Fibroblast of lung (primary cell): Measurements from ENCODE around the gene ZNF653. TPM values are rescaled to one million over a fixed set of nuclear protein-coding genes. Genes with fewer than 3 reads are reported as not detected.
"Not testable (repeated sequence)": the region's sequence is repeated elsewhere in the genome, so short reads cannot be mapped to it uniquely, and the experiment has no call there.

ENCODE experiments used
- DNase-seq, 2 donors: peaks; one replicate each; pipeline versions ENCODE4 v3.0.0 to v3.0.0-alpha.2; 2010; ENCODE audit warnings: low read depth in 2 of 2
- H2AFZ ChIP-seq: 2 replicates; pipeline ENCODE4 v1.5.1; 2012; ENCODE audit warnings: low read length, control low read depth, inconsistent platforms
- H3K27ac ChIP-seq: 2 replicates; pipeline ENCODE4 v1.5.1; 2011; ENCODE audit warnings: low read length, control low read depth; ENCODE audit not compliant: insufficient read depth
- H3K27me3 ChIP-seq: 2 replicates; pipeline ENCODE4 v1.5.1; 2011; ENCODE audit warnings: mild to moderate bottlenecking, low read length; ENCODE audit not compliant: control insufficient read depth, insufficient read depth
- H3K36me3 ChIP-seq: 2 replicates; pipeline ENCODE4 v1.5.1; 2011; ENCODE audit warnings: low read length; ENCODE audit not compliant: control insufficient read depth, insufficient read depth
- H3K4me1 ChIP-seq: 2 replicates; pipeline ENCODE4 v1.5.1; 2011; ENCODE audit warnings: low read length; ENCODE audit not compliant: control insufficient read depth, insufficient read depth; ENCODE audit errors: extremely low read depth
- H3K4me2 ChIP-seq: 2 replicates; pipeline ENCODE4 v1.5.1; 2011; ENCODE audit warnings: low read length, control low read depth; ENCODE audit not compliant: insufficient read depth; ENCODE audit errors: extremely low read depth
- H3K4me3 ChIP-seq, 4 experiments: fragments of 200-600 bp in 1 of 4; sonication (generic) in 1 of 4; replicated peaks in 1 of 4; 2 replicates each; pipeline ENCODE4 v1.5.1; 2011 to 2016; ENCODE audit warnings: low read length in 4 of 4, low read depth in 3 of 4, mild to moderate bottlenecking in 3 of 4, control low read depth in 2 of 4, inconsistent platforms in 1 of 4, mixed read lengths in 1 of 4; ENCODE audit not compliant: insufficient read depth in 1 of 4; ENCODE audit errors: control extremely low read depth in 1 of 4
- H3K79me2 ChIP-seq: 2 replicates; pipeline ENCODE4 v1.5.1; 2012; ENCODE audit warnings: mild to moderate bottlenecking, low read length, inconsistent platforms; ENCODE audit not compliant: control insufficient read depth, insufficient read depth
- H3K9ac ChIP-seq: 2 replicates; pipeline ENCODE4 v1.5.1; 2011; ENCODE audit warnings: mild to moderate bottlenecking, low read length, control low read depth; ENCODE audit not compliant: insufficient read depth
- H3K9me3 ChIP-seq: 2 replicates; pipeline ENCODE4 v1.5.1; 2012; ENCODE audit warnings: low read depth, low read length; ENCODE audit not compliant: control insufficient read depth, insufficient read depth
- H4K20me1 ChIP-seq: 2 replicates; pipeline ENCODE4 v1.5.1; 2011; ENCODE audit warnings: low read length; ENCODE audit not compliant: control insufficient read depth, insufficient read depth; ENCODE audit errors: extremely low read depth
- EZH2 ChIP-seq: IDR thresholded peaks from 2 replicates; pipeline ENCODE4 v1.5.1; 2012; ENCODE audit warnings: low read length, control low read depth, mild to moderate bottlenecking; ENCODE audit errors: missing control alignments
- polyA plus RNA-seq, 2 donors: library from polyadenylated mRNA; depleted of rRNA in 1 of 2; stranded (reverse) in 1 of 2; unstranded in 1 of 2; fragments of >200 nt; gene quantifications; 2 replicates each; pipeline ENCODE4 v1.2.1, GENCODE V29; 2011 to 2012; ENCODE audit warnings: missing spikeins in 1 of 2
- total RNA-seq: library from RNA; depleted of rRNA; stranded (reverse); fragments of >200 nt; gene quantifications from 2 replicates; pipeline ENCODE4 v1.2.1, GENCODE V29; 2014
- TF ChIP-seq, protein P1 (sequence below), 2 donors: IDR thresholded peaks in 1 of 2; conservative IDR thresholded peaks in 1 of 2; 1 replicate in 1 of 2; 2 replicates in 1 of 2; pipeline ENCODE4 v1.5.1; 2011 to 2012; ENCODE audit warnings: low read length in 2 of 2, control low read depth in 1 of 2, inconsistent platforms in 1 of 2, low read depth in 1 of 2, mild to moderate bottlenecking in 1 of 2

Gene ZNF653
- total and polyA plus RNA-seq, 2 donors (not counting 1 experiment from before 2014, with no cell fraction given): 3.1 to 3.5 TPM

DNA sequence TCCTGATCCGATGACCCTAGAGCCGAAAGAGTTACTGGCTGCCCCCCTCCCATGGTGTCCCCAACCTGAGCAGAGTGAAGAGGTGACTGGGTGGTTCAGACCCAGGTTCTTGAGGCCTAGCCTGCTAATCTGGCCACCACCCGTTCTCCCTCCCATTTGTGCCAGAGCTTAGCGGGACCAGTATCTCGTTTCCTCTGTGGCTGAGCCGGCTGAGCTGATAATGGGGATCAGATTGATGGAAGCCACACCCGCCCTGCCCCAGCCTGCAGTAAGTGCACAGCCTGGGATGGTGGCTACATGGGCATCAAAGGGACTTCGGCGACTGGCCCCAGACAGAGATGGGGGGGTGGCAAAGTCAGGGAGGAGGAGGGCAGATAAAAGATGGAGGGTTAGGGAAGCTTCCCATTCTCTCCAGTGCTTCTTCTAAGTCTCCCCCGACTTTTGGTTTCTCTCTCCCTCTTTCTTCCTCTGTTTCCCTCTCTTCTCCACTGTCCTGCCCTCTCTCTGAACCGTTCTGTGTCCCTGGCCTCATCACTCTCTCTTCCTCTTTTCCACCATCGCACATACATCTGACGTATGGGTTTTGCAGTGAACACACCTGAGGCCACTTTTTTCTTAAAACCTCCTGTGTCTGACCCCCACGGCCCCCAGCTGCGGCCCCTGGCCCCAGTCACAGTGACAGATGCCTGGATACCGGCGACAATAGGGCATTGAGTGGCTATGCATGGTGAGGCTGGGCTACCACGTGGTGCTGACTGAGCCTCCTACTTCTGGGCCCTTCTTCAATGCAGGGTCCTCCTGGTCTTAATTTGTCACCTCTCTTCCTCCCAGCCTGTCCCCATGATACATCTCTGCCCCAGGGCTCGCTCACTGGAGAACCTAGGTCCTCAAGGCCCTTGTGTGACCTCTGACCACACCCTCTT, 27.2 kb downstream of the ZNF653 start:
- Histone ChIP-seq H3K27ac (no peak overlapping the region), H3K4me3 (no peak overlapping the region), H3K4me2 (no peak overlapping the region), H3K9me3 (no peaks in the 10 kb centered on the region), H3K4me1 (no peaks in the 10 kb centered on the region), H4K20me1 (no peaks in the 10 kb centered on the region), H2AFZ (no peak overlapping the region), H3K79me2 (no peaks in the 10 kb centered on the region), H3K36me3 (no peaks in the 10 kb centered on the region), H3K27me3 (peaks cover 29% of the 10 kb centered on the region), H3K9ac (no peak overlapping the region)
- no peak for TF ChIP-seq EZH2
- DNase-seq: no peak

GRCh38 chr19:11475861-11476260, 29.8 kb downstream of the ZNF653 start:
- Histone ChIP-seq H3K79me2 (no peaks in the 10 kb centered on the region), H3K4me3 (no peak overlapping the region), H4K20me1 (no peaks in the 10 kb centered on the region), H3K4me2 (no peak overlapping the region), H3K4me1 (no peaks in the 10 kb centered on the region), H3K9ac (no peak overlapping the region), H3K27me3 (peaks cover 15% of the 10 kb centered on the region), H3K36me3 (no peaks in the 10 kb centered on the region), H3K9me3 (no peaks in the 10 kb centered on the region), H2AFZ (no peak overlapping the region), H3K27ac (no peak overlapping the region)
- no peak for TF ChIP-seq EZH2
- TF ChIP-seq, protein P1, sequence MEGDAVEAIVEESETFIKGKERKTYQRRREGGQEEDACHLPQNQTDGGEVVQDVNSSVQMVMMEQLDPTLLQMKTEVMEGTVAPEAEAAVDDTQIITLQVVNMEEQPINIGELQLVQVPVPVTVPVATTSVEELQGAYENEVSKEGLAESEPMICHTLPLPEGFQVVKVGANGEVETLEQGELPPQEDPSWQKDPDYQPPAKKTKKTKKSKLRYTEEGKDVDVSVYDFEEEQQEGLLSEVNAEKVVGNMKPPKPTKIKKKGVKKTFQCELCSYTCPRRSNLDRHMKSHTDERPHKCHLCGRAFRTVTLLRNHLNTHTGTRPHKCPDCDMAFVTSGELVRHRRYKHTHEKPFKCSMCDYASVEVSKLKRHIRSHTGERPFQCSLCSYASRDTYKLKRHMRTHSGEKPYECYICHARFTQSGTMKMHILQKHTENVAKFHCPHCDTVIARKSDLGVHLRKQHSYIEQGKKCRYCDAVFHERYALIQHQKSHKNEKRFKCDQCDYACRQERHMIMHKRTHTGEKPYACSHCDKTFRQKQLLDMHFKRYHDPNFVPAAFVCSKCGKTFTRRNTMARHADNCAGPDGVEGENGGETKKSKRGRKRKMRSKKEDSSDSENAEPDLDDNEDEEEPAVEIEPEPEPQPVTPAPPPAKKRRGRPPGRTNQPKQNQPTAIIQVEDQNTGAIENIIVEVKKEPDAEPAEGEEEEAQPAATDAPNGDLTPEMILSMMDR (conservative IDR thresholded peaks at IDR 0.05 in 1 of 2, IDR thresholded peaks at IDR 0.05 in 1 of 2; ENCODE audit: low read depth in 1 of 2, low read length in 2 of 2): no peak
- DNase-seq: no peak

GRCh38 chr19:11475343-11475742, 30.3 kb downstream of the ZNF653 start:
- not testable (repeated sequence) for H3K79me2 ChIP-seq, H4K20me1 ChIP-seq, H3K27ac ChIP-seq, H3K9me3 ChIP-seq, H3K4me1 ChIP-seq, H3K9ac ChIP-seq, H2AFZ ChIP-seq, H3K4me2 ChIP-seq, H3K4me3 ChIP-seq, DNase-seq, H3K36me3 ChIP-seq
- peaks cover 11% of the 10 kb centered on the region for H3K27me3 ChIP-seq

GRCh38 chr19:11473725-11474124, 31.9 kb downstream of the ZNF653 start:
- Histone ChIP-seq H3K27me3 (peaks cover 2% of the 10 kb centered on the region), H3K4me1 (no peaks in the 10 kb centered on the region), H3K9ac (no peak overlapping the region), H3K4me2 (no peak overlapping the region), H3K27ac (no peak overlapping the region), H3K4me3 (no peak overlapping the region), H3K9me3 (no peaks in the 10 kb centered on the region), H2AFZ (no peak overlapping the region), H4K20me1 (no peaks in the 10 kb centered on the region), H3K79me2 (no peaks in the 10 kb centered on the region), H3K36me3 (no peaks in the 10 kb centered on the region)
- TF ChIP-seq, protein P1 (conservative IDR thresholded peaks at IDR 0.05 in 1 of 2, IDR thresholded peaks at IDR 0.05 in 1 of 2; ENCODE audit: low read depth in 1 of 2, low read length in 2 of 2): no peak
- TF ChIP-seq EZH2: no peak
- DNase-seq: no peak

DNA sequence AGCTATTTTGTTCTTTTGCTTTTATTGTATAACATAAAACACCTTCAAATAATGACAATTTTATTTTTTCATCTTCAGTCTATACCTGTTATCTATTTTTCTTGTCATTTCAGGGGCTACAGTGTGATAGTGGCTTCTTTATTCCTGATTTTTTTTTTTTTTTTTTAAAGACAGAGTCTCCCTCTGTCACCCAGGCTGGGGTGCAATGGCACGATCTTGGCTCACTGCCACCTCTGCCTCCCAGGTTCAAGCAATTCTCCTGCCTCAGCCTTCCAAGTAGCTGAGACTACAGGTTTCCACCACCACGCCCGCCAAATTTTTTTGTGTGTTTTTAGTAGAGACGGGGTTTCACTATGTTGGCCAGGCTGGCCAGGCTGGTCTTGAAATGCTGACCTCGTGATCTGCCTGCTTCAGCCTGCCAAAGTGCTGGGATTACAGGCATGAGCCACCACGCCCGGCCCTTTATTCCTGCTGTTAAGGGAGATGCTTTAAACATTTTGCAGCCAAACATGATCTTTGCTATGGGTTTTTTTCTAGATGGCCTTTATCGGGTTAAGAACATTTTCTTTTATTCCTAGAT, 37.3 kb downstream of the ZNF653 start:
- not testable (repeated sequence) for H3K4me1 ChIP-seq, H2AFZ ChIP-seq, H3K4me3 ChIP-seq, H3K79me2 ChIP-seq, H4K20me1 ChIP-seq, H3K27ac ChIP-seq, H3K9ac ChIP-seq, H3K36me3 ChIP-seq, H3K27me3 ChIP-seq, DNase-seq, H3K9me3 ChIP-seq, H3K4me2 ChIP-seq
